HEK293 (cell line): Measurements from ENCODE around the gene HK2.

Experiments
- CTCF ChIP-seq: fragments of 450-650 bp; formaldehyde crosslinking; IDR thresholded peaks from 2 replicates; pipeline ENCODE4 v1.5.1; 2016; ENCODE audit warnings: missing biosample characterization, missing genetic modification characterization
- SP2 ChIP-seq: fragments of 450-650 bp; formaldehyde crosslinking; IDR thresholded peaks from 2 replicates; pipeline ENCODE4 v1.5.1; 2016; ENCODE audit warnings: missing biosample characterization, missing genetic modification characterization
- ZNF292 ChIP-seq: fragments of 450-650 bp; formaldehyde crosslinking; IDR thresholded peaks from 2 replicates; pipeline ENCODE4 v1.5.1; 2016; ENCODE audit warnings: low read depth, missing biosample characterization, missing genetic modification characterization, borderline replicate concordance
- ZSCAN23 ChIP-seq: fragments of 450-650 bp; formaldehyde crosslinking; IDR thresholded peaks from 2 replicates; pipeline ENCODE4 v1.5.1; 2016; ENCODE audit warnings: missing biosample characterization, missing genetic modification characterization

GRCh38 chr2:74882299-74882687, 48.4 kb downstream of the HK2 start:
- TF ChIP-seq ZSCAN23 (tag by site-specific recombination) (no peak), SP2 (tag by site-specific recombination) (no peak), CTCF (tag by site-specific recombination) (no peak), ZNF292 (tag by site-specific recombination) (no peak)
